ENCODE measurements around the gene ZNF280B.
"Not testable (repeated sequence)": the region's sequence is repeated elsewhere in the genome, so short reads cannot be mapped to it uniquely, and the experiment has no call there.

The ZNF280B gene

GRCh38 chr22:22519591-22519990 is 11.0 kb upstream of the ZNF280B start:
- peaks cover 4% of the 10 kb centered on the region for H3K27me3 ChIP-seq (replicated peaks)
- TF ChIP-seq, protein P1, sequence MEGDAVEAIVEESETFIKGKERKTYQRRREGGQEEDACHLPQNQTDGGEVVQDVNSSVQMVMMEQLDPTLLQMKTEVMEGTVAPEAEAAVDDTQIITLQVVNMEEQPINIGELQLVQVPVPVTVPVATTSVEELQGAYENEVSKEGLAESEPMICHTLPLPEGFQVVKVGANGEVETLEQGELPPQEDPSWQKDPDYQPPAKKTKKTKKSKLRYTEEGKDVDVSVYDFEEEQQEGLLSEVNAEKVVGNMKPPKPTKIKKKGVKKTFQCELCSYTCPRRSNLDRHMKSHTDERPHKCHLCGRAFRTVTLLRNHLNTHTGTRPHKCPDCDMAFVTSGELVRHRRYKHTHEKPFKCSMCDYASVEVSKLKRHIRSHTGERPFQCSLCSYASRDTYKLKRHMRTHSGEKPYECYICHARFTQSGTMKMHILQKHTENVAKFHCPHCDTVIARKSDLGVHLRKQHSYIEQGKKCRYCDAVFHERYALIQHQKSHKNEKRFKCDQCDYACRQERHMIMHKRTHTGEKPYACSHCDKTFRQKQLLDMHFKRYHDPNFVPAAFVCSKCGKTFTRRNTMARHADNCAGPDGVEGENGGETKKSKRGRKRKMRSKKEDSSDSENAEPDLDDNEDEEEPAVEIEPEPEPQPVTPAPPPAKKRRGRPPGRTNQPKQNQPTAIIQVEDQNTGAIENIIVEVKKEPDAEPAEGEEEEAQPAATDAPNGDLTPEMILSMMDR (IDR thresholded peaks at IDR 0.05; ENCODE audit: low read depth, low read length, missing control alignments) = no peak
- no peak overlapping the region for H3K4me3 ChIP-seq (ENCODE audit: low read depth, low read length)
- H3K36me3 ChIP-seq (replicated peaks) = no peaks in the 10 kb centered on the region
- DNase-seq = no peak
- in situ Hi-C loops (cut with HindIII; ENCODE audit: low pct_ligation_motif_present, low sequenced_read_pairs) = no loop called here
- peak overlapping the region; percentile 19 for H3K27ac ChIP-seq

GRCh38 chr22:22516992-22517391 is 8.4 kb upstream of the ZNF280B start:
- no peak overlapping the region for H3K4me3 ChIP-seq (ENCODE audit: low read depth, low read length)
- no peak overlapping the region for H3K27ac ChIP-seq
- TF ChIP-seq, protein P1 (IDR thresholded peaks at IDR 0.05; ENCODE audit: low read depth, low read length, missing control alignments) = no peak
- H3K27me3 ChIP-seq (replicated peaks) = peaks cover 8% of the 10 kb centered on the region
- no peaks in the 10 kb centered on the region for H3K36me3 ChIP-seq (replicated peaks)
- no peak for DNase-seq
- in situ Hi-C loops (cut with HindIII; ENCODE audit: low pct_ligation_motif_present, low sequenced_read_pairs) = no loop called here

- Histone ChIP-seq H3K27ac (no peak overlapping the region), H3K27me3 (replicated peaks) (peaks cover 11% of the 10 kb centered on the region), H3K4me3 (ENCODE audit: low read depth, low read length) (no peak overlapping the region), H3K36me3 (replicated peaks) (no peaks in the 10 kb centered on the region)
- DNase-seq = no peak
- in situ Hi-C loops (cut with HindIII; ENCODE audit: low pct_ligation_motif_present, low sequenced_read_pairs) = no loop called here
- TF ChIP-seq, protein P1 (IDR thresholded peaks at IDR 0.05; ENCODE audit: low read depth, low read length, missing control alignments) = no peak
These were observed 7.3 kb upstream of the ZNF280B start for GRCh38 chr22:22515890-22516289.

DNA sequence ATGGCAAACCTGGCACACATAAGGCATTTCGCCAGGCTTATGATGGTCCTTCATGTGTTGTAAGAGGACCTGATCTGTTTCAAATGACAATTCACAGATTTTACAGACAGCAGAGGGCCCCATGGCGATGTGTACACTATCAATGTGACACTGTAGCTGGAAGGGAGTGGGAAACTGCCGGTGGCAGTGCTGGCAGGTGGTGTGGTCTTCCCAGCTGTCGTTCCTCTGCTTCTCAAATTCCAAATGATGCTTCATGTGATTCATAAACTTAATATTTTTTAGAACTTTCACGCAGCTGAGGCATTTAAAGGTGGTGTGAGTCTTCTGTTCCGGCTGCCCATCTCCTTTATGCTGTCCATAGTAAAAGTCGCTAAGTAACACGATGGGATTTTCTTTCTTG is 5.9 kb upstream of the ZNF280B start:
- DNase-seq; H3K4me3 ChIP-seq (ENCODE audit: low read depth, low read length); H3K36me3 ChIP-seq (replicated peaks); H3K27ac ChIP-seq; in situ Hi-C loops (cut with HindIII; ENCODE audit: low pct_ligation_motif_present, low sequenced_read_pairs): not testable (repeated sequence)
- peaks cover 11% of the 10 kb centered on the region for H3K27me3 ChIP-seq (replicated peaks)

GRCh38 chr22:22513619-22514018 is 5.1 kb upstream of the ZNF280B start:
- in situ Hi-C loops (cut with HindIII; ENCODE audit: low pct_ligation_motif_present, low sequenced_read_pairs) = no loop called here
- TF ChIP-seq, protein P1 (IDR thresholded peaks at IDR 0.05; ENCODE audit: low read depth, low read length, missing control alignments) = no peak
- no peaks in the 10 kb centered on the region for H3K36me3 ChIP-seq (replicated peaks)

DNA sequence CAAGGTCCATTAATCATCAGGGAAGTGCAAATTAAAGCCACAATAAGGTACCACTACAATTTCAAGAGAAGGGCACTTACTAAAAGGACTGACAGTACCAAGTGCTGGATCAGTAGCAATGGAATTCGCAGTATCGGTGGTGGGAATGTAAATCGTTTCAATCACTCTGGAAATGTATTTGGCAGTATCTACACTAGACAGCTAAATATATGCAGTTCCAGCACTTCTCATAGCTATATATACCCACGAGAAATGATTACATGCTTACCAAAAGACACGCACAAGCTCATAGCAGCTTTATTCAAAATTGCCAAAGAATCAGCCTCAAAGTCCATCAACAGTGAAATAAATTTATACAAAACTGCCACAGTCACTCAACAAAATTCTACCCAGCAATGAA is 4.4 kb upstream of the ZNF280B start:
- TF ChIP-seq, protein P1 (IDR thresholded peaks at IDR 0.05; ENCODE audit: low read depth, low read length, missing control alignments) = no peak
- Histone ChIP-seq H3K36me3 (replicated peaks) (no peaks in the 10 kb centered on the region), H3K4me3 (ENCODE audit: low read depth, low read length) (no peak overlapping the region), H3K27ac (no peak overlapping the region), H3K27me3 (replicated peaks) (peaks cover 11% of the 10 kb centered on the region)
- DNase-seq = no peak
- in situ Hi-C loops (cut with HindIII; ENCODE audit: low pct_ligation_motif_present, low sequenced_read_pairs) = no loop called here

More at GRCh38 chr22:22513619-22514018, 5.1 kb upstream of the ZNF280B start:
- no peak for DNase-seq
- Histone ChIP-seq H3K27me3 (replicated peaks) (peaks cover 11% of the 10 kb centered on the region), H3K4me3 (ENCODE audit: low read depth, low read length) (no peak overlapping the region), H3K27ac (no peak overlapping the region)

DNA sequence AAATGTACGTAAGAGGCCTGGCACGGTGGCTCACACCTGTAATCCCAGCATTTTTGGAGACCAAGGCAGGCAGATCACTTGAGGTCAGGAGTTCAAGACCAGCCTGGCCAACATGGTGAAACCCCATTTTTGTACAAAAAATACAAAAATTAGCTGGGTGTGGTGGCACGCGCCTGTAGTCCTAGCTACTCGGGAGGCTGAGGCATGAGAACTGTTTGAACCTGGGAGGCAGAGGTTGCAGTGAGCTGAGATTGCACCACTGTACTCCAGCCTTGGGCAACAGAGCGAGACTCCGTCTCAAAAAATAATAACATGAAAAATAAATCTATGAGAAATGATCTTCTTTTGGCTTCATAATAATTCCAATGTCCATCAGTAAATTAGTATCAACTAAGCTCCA is 2.3 kb upstream of the ZNF280B start:
- H3K36me3 ChIP-seq (replicated peaks); DNase-seq; H3K27ac ChIP-seq; H3K4me3 ChIP-seq (ENCODE audit: low read depth, low read length); in situ Hi-C loops (cut with HindIII; ENCODE audit: low pct_ligation_motif_present, low sequenced_read_pairs): not testable (repeated sequence)
- peaks cover 11% of the 10 kb centered on the region for H3K27me3 ChIP-seq (replicated peaks)

DNA sequence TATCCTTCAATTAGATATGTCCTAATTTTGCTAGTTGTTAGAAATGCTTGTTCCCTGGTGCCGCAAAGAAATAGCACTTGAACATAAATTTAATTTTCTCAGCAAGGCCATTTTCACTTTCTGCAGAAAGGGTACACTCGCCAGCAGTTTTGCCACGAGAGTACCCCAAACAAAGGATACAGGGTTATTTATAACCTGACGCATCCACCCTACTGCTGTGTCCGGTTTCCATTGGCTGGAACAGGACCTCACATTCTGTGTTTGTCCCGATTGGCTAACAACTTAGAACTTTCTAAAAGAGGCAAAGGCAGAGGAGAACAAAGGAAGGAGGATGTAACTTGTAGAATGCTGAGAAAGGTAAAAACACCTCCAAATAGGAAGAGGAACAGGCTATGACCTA is 1.4 kb upstream of the ZNF280B start:
- DNase-seq; in situ Hi-C loops (cut with HindIII; ENCODE audit: low pct_ligation_motif_present, low sequenced_read_pairs); H3K27ac ChIP-seq; H3K36me3 ChIP-seq (replicated peaks); H3K27me3 ChIP-seq (replicated peaks); H3K4me3 ChIP-seq (ENCODE audit: low read depth, low read length): not testable (repeated sequence)

Measured in brain microvascular endothelial cell (primary cell).